Testis (tissue), 3 donors: ENCODE measurements around the gene DDX24. TPM values are rescaled to one million over a fixed set of nuclear protein-coding genes. Genes with fewer than 3 reads are reported as not detected.
A peak's percentile ranks its signal among the peaks of the same experiment; 100 is the strongest.

Experiments
- DNase-seq: peaks from one replicate; pipeline ENCODE4 v3.0.0-alpha.2; 2019
- H3K27ac ChIP-seq, 2 donors: fragments of 200-600 bp; sonication (generic); one replicate each; pipeline ENCODE4 v1.5.1; 2019
- H3K27me3 ChIP-seq: fragments of 200-600 bp; sonication (generic); one replicate; pipeline ENCODE4 v1.5.1; 2019
- H3K36me3 ChIP-seq: fragments of 200-600 bp; sonication (generic); one replicate; pipeline ENCODE4 v1.5.1; 2017; ENCODE audit warnings: low read depth; ENCODE audit errors: missing control alignments
- H3K4me1 ChIP-seq: fragments of 200-600 bp; sonication (generic); one replicate; pipeline ENCODE4 v1.5.1; 2019
- H3K4me3 ChIP-seq, 2 donors: fragments of 200-600 bp; sonication (generic); one replicate each; pipeline ENCODE4 v1.5.1; 2017 to 2019
- H3K9me3 ChIP-seq: fragments of 200-600 bp; sonication (generic); one replicate; pipeline ENCODE4 v1.5.1; 2017
- POLR2A ChIP-seq: fragments of 450-650 bp; IDR thresholded peaks from one replicate; pipeline ENCODE4 v1.6.1; 2017; ENCODE audit warnings: antibody characterized with exemption, mild to moderate bottlenecking, moderate library complexity
- WGBS, 2 donors: methylation state at CpG; one replicate each; pipeline ENCODE4 v1.1.5; 2018; 5-methylcytosine and 5-hydroxymethylcytosine counted together
- intact Hi-C: fragments of 100-400 bp; cut with DNase I; formaldehyde crosslinking; loops from one replicate; pipeline ENCODE4 v1.15.1; 2023; ENCODE audit warnings: low total_unique reads
- polyA plus RNA-seq: library from polyadenylated mRNA; stranded (reverse); fragments of 350-450 nt; fragmentation: Illumina TruSeq; extraction: RNeasy Lipid Tissue Mini Kit (QIAGEN cat#74804); gene quantifications from one replicate; pipeline ENCODE4 v1.2.3, GENCODE V29; 2014; ENCODE audit warnings: low read depth, low replicate concordance; ENCODE audit not compliant: insufficient read depth
- total RNA-seq, 2 donors: library from RNA; depleted of rRNA; stranded (reverse); fragments of >200 nt; gene quantifications; one replicate each; pipeline ENCODE4 v1.2.3, GENCODE V29; 2016
- TF ChIP-seq, protein P1 (sequence below), 3 experiments: fragments of 450-650 bp in 2 of 3; fragments of 200-600 bp in 1 of 3; sonication (generic) in 1 of 3; IDR thresholded peaks; one replicate each; pipeline ENCODE4 v1.5.1; 2016 to 2019; ENCODE audit warnings: antibody characterized with exemption in 3 of 3, mild to moderate bottlenecking in 2 of 3, moderate library complexity in 1 of 3

Gene DDX24
- total and polyA plus RNA-seq, 3 donors from 2014 or later = 378 to 485 (median 431) TPM

DNA sequence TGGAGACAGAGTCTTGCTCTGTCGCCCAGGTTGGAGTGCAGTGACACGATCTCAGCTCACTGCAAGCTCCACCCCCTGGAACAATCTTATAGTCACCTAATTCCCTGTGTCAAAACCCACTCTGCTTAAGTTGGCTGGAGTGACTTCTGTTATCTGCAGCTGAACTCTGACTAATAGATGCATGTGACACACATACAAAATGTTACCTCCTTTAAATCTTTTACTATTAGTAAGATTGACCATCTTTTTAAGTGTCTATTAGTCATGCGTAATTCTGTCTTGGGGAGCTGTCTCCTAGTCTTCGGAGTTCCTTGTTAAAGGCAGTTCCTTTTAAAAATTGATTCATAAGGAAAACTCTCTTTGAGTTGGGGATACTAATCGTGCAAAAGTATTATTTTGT is 7.5 kb upstream of the DDX24 start:
- Histone ChIP-seq H3K27me3 (no peaks in the 10 kb centered on the region), H3K4me1 (peaks cover 15% of the 10 kb centered on the region), H3K36me3 (no peaks in the 10 kb centered on the region), H3K27ac (no peak overlapping the region), H3K9me3 (no peaks in the 10 kb centered on the region), H3K4me3 (no peak overlapping the region)
- intact Hi-C loops = no loop called here
- DNase-seq = no peak
- 70 to 86% methylated on average over 5 of the region's 5 CpGs for WGBS, 2 donors
- TF ChIP-seq, protein P1, sequence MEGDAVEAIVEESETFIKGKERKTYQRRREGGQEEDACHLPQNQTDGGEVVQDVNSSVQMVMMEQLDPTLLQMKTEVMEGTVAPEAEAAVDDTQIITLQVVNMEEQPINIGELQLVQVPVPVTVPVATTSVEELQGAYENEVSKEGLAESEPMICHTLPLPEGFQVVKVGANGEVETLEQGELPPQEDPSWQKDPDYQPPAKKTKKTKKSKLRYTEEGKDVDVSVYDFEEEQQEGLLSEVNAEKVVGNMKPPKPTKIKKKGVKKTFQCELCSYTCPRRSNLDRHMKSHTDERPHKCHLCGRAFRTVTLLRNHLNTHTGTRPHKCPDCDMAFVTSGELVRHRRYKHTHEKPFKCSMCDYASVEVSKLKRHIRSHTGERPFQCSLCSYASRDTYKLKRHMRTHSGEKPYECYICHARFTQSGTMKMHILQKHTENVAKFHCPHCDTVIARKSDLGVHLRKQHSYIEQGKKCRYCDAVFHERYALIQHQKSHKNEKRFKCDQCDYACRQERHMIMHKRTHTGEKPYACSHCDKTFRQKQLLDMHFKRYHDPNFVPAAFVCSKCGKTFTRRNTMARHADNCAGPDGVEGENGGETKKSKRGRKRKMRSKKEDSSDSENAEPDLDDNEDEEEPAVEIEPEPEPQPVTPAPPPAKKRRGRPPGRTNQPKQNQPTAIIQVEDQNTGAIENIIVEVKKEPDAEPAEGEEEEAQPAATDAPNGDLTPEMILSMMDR (IDR thresholded peaks at IDR 0.05) = no peak
- TF ChIP-seq POLR2A = no peak

DNA sequence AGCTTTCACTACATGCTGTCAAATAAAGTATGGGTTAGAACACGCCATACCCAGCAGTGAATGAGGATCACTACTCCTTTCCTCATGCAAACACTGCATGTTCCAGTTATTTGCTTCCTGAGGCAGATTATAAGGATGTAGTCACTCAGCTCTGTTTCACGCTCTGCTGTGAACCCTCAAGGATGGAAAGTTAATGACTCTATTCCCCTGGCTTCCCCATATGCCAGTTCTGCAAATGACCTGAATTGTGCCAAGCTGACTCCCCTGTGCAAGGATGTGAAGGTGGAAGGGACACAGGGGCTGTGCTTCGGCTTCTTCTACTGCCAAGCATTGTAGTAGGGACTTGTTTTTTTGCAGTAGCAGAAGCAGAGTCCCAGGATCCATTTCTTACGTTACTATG is 6.9 kb upstream of the DDX24 start:
- Histone ChIP-seq H3K4me3 (no peak overlapping the region), H3K36me3 (no peaks in the 10 kb centered on the region), H3K9me3 (no peaks in the 10 kb centered on the region), H3K27ac (no peak overlapping the region), H3K27me3 (no peaks in the 10 kb centered on the region), H3K4me1 (peaks cover 15% of the 10 kb centered on the region)
- intact Hi-C loops = no loop called here
- TF ChIP-seq, protein P1 (IDR thresholded peaks at IDR 0.05) = no peak
- TF ChIP-seq POLR2A = no peak
- no peak for DNase-seq
- 90% methylated on average over 4 of the region's 4 CpGs for WGBS, 2 donors

DNA sequence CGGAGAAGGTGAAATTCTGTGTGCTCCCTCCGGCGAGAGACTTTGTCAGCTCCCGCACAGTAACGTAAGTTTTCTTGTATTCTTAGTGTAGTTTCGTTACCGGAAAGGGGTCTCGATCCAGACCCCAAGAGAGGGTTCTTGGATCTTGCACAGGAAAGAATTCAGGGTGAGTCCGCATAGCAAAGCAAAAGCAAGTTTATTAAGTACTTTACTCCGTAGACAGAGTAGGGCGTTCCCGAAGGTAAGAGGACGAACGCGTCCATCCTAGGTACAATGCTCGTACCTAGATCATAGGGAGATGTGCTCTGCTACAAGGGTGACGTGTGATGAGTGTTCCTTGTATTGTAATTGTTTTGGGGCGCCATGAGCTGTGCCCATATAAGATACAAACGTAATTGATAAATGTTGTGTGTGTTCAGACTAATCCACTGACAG is 401 bp upstream of the DDX24 start:
- H3K4me1 ChIP-seq = peaks cover 35% of the 10 kb centered on the region
- WGBS, 2 donors = 0 to 1% methylated on average over 7 to 19 of the region's 19 CpGs
- DNase-seq = no peak
- no peaks in the 10 kb centered on the region for H3K27me3 ChIP-seq
- no peaks in the 10 kb centered on the region for H3K36me3 ChIP-seq
- H3K4me3 ChIP-seq = peak overlapping the region; percentile 99 to 100
- H3K9me3 ChIP-seq = no peaks in the 10 kb centered on the region
- peak overlapping the region; percentile 96 to 97 for H3K27ac ChIP-seq
- intact Hi-C loops = no loop called here
- TF ChIP-seq POLR2A = no peak
- TF ChIP-seq, protein P1 (IDR thresholded peaks at IDR 0.05) = no peak

DNA sequence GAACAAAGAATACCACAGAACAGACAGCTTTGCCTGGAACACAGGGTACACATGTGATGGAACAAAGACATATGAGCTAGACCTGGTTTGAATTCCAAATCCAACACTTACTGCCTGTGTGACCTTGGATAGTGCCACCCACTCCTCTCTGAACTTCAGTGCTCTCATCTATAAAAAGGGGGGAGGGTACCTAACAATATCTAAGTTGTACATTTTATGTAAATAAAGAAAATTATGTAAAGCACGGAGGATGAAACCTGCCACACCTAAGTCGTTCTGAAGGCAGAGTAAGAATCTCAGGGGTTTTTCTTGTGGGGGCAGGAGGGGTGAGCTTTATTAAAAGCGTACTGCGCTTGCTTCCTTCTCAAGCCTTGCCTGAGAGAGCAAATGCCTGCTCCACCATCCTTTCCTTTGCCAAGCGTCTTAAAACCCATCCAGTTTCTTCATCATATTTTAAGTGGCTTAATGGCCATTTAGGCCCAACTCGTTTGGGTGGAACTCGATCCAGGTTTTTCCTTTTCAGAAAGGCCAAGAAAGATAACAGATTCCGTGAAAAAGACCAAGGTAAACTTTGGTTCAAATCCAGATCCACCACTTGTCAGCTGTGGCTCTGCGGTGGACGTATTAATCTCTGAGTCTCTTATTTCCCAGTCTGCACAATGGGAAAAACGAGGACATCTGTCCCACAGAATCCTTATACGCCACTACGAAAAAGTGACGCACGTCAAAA is 946 bp downstream of the DDX24 start:
- H3K27ac ChIP-seq = peak overlapping the region; percentile 96 to 97
- peak overlapping the region; percentile 99 to 100 for H3K4me3 ChIP-seq
- peaks cover 32% of the 10 kb centered on the region for H3K4me1 ChIP-seq
- TF ChIP-seq, protein P1 (IDR thresholded peaks at IDR 0.05) = no peak
- TF ChIP-seq POLR2A = no peak
- no peaks in the 10 kb centered on the region for H3K36me3 ChIP-seq
- H3K9me3 ChIP-seq = no peaks in the 10 kb centered on the region
- DNase-seq = no peak
- WGBS, 2 donors = 1% methylated on average over 15 of the region's 15 CpGs
- intact Hi-C loops = no loop called here
- no peaks in the 10 kb centered on the region for H3K27me3 ChIP-seq

DNA sequence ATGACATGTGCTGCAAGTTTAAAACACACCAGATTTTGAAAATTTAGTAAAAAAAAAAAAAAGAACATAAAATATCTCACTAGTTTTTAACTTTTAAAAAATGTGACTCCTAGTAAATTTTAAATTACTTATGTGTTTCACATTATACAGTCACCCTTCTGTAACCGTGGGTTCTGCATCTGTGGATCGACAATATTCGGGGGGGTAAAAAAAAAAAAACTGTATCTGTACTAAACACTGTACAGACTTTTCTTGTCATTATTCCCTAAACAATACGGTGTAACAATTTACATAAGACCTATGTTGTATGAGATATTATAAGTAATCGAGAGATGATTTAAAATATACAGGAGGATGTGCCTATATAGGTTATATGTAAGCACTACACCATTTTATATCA is 3.2 kb downstream of the DDX24 start:
- no peak for TF ChIP-seq POLR2A
- TF ChIP-seq, protein P1 (IDR thresholded peaks at IDR 0.05) = no peak
- Histone ChIP-seq H3K27me3 (no peaks in the 10 kb centered on the region), H3K9me3 (no peaks in the 10 kb centered on the region), H3K36me3 (no peaks in the 10 kb centered on the region), H3K4me3 (peak overlapping the region in 1 of 2 donors; percentile 100), H3K27ac (no peak overlapping the region), H3K4me1 (peaks cover 20% of the 10 kb centered on the region)
- WGBS, 2 donors = 57 to 64% methylated on average over 5 of the region's 5 CpGs
- intact Hi-C loops = no loop called here
- DNase-seq = no peak
